Suprapubic skin (tissue), 4 donors: Measurements from ENCODE around the gene ZNF23. TPM values are rescaled to one million over a fixed set of nuclear protein-coding genes. Genes with fewer than 3 reads are reported as not detected.

Experiments
- DNase-seq, 2 donors: peaks; one replicate each; pipeline ENCODE4 v3.0.0-alpha.2; 2019; ENCODE audit warnings: low spot score in 2 of 2
- H3K27ac ChIP-seq: fragments of 200-600 bp; sonication (generic); one replicate; pipeline ENCODE4 v1.5.1; 2019
- H3K27me3 ChIP-seq: fragments of 200-600 bp; sonication (generic); one replicate; pipeline ENCODE4 v1.5.1; 2019
- H3K36me3 ChIP-seq: fragments of 200-600 bp; sonication (generic); one replicate; pipeline ENCODE4 v1.5.1; 2019
- H3K4me1 ChIP-seq: fragments of 200-600 bp; sonication (generic); one replicate; pipeline ENCODE4 v1.5.1; 2019
- H3K4me3 ChIP-seq: fragments of 200-600 bp; sonication (generic); one replicate; pipeline ENCODE4 v1.5.1; 2019; ENCODE audit warnings: mild to moderate bottlenecking
- H3K9me3 ChIP-seq: fragments of 200-600 bp; sonication (generic); one replicate; pipeline ENCODE4 v1.5.1; 2019
- EP300 ChIP-seq: sonication (generic); formaldehyde crosslinking; IDR thresholded peaks from one replicate; pipeline ENCODE4 v1.6.1; 2017; ENCODE audit warnings: antibody characterized with exemption
- POLR2A ChIP-seq, 2 donors: fragments of 450-650 bp; IDR thresholded peaks; one replicate each; pipeline ENCODE4 v1.6.1; 2017; ENCODE audit warnings: antibody characterized with exemption in 2 of 2, mild to moderate bottlenecking in 2 of 2, moderate library complexity in 2 of 2
- POLR2AphosphoS5 ChIP-seq, 3 donors: sonication (generic); formaldehyde crosslinking; IDR thresholded peaks; one replicate each; pipeline ENCODE4 v1.6.1; 2017; ENCODE audit warnings: antibody characterized with exemption in 3 of 3
- WGBS: methylation state at CpG from one replicate; pipeline ENCODE4 v1.1.5; 2018; 5-methylcytosine and 5-hydroxymethylcytosine counted together
- total RNA-seq, 4 donors: library from RNA; depleted of rRNA; stranded (reverse); fragments of >200 nt; gene quantifications; one replicate each; pipeline ENCODE4 v1.1.0, GENCODE V29; 2016
- TF ChIP-seq, protein P1 (sequence below), 2 donors: fragments of 200-600 bp in 1 of 2; fragments of 450-650 bp in 1 of 2; sonication (generic) in 1 of 2; IDR thresholded peaks; one replicate each; pipeline ENCODE4 v1.5.1; 2016 to 2019; ENCODE audit warnings: antibody characterized with exemption in 2 of 2, mild to moderate bottlenecking in 1 of 2, moderate library complexity in 1 of 2

ZNF23 gene
- total RNA-seq, 4 donors from 2014 or later = 2.5 to 5.8 (median 4.8) TPM

DNA sequence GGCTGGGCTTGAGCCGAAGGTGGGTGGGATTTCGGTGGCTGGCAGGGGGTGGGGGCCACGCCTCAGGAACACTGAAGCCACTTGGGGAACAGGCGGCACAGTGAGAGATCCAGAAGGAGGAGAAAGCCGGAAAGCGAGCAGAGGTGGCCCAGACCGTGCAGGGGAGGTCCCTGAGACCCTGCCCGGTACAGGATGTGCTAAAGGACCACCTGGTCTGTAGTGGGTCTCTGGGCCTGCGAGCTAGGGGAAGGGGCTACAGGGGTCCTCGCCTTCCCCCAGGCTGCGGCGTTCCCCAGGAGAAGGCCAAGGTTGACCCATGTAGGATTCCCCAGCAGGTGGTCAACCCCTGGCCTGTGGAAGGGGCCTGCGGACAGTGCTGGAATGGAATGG is 20.0 kb downstream of the ZNF23 start, which contains the start of gene TLE7:
TLE7 (minus strand) TSS at position 4 of the 390 bp plus-strand sequence. CDS start 8,730 bp downstream, outside the sequence.
- Histone ChIP-seq H3K4me1 (no peaks in the 10 kb centered on the region), H3K36me3 (no peaks in the 10 kb centered on the region), H3K9me3 (peaks cover 30% of the 10 kb centered on the region), H3K4me3 (no peak within 1 kb of the TSS), H3K27ac (no peak within 1 kb of the TSS), H3K27me3 (peaks cover 5% of the 10 kb centered on the region)
- DNase-seq = no peak
- no peak for TF ChIP-seq POLR2A (IDR thresholded peaks at IDR 0.05)
- TF ChIP-seq EP300 = no peak
- no peak for TF ChIP-seq POLR2AphosphoS5 (IDR thresholded peaks at IDR 0.05)
- TF ChIP-seq, protein P1, sequence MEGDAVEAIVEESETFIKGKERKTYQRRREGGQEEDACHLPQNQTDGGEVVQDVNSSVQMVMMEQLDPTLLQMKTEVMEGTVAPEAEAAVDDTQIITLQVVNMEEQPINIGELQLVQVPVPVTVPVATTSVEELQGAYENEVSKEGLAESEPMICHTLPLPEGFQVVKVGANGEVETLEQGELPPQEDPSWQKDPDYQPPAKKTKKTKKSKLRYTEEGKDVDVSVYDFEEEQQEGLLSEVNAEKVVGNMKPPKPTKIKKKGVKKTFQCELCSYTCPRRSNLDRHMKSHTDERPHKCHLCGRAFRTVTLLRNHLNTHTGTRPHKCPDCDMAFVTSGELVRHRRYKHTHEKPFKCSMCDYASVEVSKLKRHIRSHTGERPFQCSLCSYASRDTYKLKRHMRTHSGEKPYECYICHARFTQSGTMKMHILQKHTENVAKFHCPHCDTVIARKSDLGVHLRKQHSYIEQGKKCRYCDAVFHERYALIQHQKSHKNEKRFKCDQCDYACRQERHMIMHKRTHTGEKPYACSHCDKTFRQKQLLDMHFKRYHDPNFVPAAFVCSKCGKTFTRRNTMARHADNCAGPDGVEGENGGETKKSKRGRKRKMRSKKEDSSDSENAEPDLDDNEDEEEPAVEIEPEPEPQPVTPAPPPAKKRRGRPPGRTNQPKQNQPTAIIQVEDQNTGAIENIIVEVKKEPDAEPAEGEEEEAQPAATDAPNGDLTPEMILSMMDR (IDR thresholded peaks at IDR 0.05) = no peak
- 90% methylated on average over 12 of the region's 13 CpGs for WGBS

DNA sequence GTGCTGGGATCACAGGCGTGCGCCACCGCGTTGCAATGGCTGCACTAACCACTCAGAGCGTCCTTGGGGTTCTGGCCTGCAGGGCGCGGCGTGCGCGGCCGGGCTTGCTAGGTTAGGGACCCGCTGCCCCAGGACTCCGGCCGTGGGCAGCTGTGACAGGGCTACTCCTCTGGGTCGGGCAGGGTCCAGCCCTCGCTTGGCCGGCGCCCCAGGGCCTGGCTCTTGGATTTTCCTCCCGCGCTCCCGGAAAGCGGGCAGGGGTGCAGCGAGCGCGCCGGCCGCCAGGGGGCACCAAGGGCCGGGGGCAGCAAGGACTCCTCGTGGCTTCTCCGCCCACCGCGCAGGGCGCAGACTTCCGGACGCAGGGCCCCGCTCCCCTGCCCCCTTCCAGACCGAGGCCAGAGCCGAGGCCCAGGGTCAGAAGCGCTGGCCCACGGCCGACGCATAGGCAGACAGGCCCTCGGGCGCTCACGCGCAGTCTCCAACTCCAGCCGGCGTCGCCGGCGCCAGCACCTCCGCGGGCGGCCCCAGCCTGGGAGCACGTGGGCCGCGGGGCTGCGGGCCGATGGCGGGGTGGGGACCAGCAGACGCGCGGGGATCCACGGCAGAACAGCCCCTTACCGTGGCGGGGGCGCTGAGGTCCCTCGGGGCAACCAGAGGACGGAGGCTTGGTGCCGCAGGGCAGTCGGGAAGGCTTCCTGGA is 20.5 kb downstream of the ZNF23 start:
- Histone ChIP-seq H3K36me3 (no peaks in the 10 kb centered on the region), H3K4me1 (no peaks in the 10 kb centered on the region), H3K27me3 (peaks cover 5% of the 10 kb centered on the region), H3K27ac (no peak overlapping the region), H3K4me3 (no peak overlapping the region), H3K9me3 (peaks cover 25% of the 10 kb centered on the region)
- 59% methylated on average over 20 of the region's 71 CpGs for WGBS
- TF ChIP-seq EP300 (no peak), POLR2AphosphoS5 (IDR thresholded peaks at IDR 0.05) (no peak), POLR2A (IDR thresholded peaks at IDR 0.05) (no peak)
- TF ChIP-seq, protein P1 (IDR thresholded peaks at IDR 0.05) = peak in 1 of 2 donors; percentile 17
- DNase-seq = no peak

DNA sequence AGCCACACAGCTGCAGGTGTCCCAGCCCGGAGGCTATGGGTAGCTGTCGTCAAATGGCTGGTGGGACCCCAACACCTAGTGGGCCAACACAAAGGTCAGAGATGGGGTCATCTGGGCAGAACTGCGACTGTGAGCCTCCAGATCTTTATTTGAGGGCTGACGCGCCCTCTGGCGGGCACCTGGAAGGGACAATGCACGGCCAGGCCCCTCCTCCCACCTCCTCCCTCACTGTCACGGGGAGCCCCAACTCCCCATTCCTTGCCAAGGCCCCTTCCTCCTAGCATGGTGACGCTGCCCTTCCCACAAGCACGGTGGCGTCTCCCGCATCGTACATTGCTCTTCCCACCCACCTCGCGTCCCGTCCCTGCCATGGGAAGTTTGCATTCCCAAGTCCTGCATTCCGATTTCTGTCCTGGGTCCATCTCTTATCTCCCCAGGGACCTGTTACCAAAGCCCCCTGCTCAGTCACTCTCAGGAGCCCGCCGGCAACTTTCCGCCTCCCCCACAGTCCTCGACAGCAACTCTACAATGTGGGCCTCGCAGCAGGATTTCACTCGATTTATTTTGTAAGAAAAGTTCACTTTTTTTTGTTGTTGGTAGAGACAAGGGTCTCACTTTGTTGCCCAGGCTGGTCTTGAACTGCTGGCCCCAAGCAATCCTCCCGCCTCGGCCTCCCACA is 21.2 kb downstream of the ZNF23 start:
- H3K4me3 ChIP-seq = no peak overlapping the region
- no peak for DNase-seq
- no peaks in the 10 kb centered on the region for H3K4me1 ChIP-seq
- peaks cover 5% of the 10 kb centered on the region for H3K27me3 ChIP-seq
- H3K27ac ChIP-seq = no peak overlapping the region
- WGBS = 69% methylated on average over 21 of the region's 25 CpGs
- peaks cover 19% of the 10 kb centered on the region for H3K9me3 ChIP-seq
- no peaks in the 10 kb centered on the region for H3K36me3 ChIP-seq
- TF ChIP-seq POLR2A (IDR thresholded peaks at IDR 0.05) = no peak
- TF ChIP-seq POLR2AphosphoS5 (IDR thresholded peaks at IDR 0.05) = no peak
- TF ChIP-seq, protein P1 (IDR thresholded peaks at IDR 0.05) = no peak
- no peak for TF ChIP-seq EP300

DNA sequence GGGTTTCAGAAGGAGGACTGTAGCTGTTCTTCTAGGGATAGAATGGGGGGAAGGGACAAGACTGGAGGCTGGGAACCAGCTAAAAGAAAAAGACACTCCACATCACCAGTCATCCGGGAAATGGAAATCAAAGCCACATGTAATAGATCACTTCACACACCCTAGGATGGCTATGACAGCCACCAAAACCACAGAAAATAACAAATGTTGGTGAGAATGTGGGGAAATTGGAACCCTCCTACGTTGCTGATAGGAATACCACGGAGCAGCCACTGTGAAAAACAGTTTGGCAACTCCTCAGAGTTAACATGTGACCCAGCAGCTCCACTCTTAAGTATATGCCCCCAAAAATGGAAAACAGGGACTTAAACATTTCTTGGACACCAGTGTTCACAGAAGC is 22.5 kb downstream of the ZNF23 start:
- H3K36me3 ChIP-seq = no peaks in the 10 kb centered on the region

More for the DNA sequence above, 22.5 kb downstream of the ZNF23 start:
- H3K27ac ChIP-seq = no peak overlapping the region
- H3K4me1 ChIP-seq = no peaks in the 10 kb centered on the region
- no peak overlapping the region for H3K4me3 ChIP-seq
- no peak for TF ChIP-seq POLR2A (IDR thresholded peaks at IDR 0.05)
- TF ChIP-seq, protein P1 (IDR thresholded peaks at IDR 0.05) = no peak
- no peak for TF ChIP-seq EP300
- TF ChIP-seq POLR2AphosphoS5 (IDR thresholded peaks at IDR 0.05) = no peak
- 34% methylated on average over 3 of the region's 3 CpGs for WGBS
- H3K27me3 ChIP-seq = peaks cover 5% of the 10 kb centered on the region
- peaks cover 9% of the 10 kb centered on the region for H3K9me3 ChIP-seq
- no peak for DNase-seq
